Measurements from ENCODE around the gene SLC34A3. TPM values are rescaled to one million over a fixed set of nuclear protein-coding genes. Genes with fewer than 3 reads are reported as not detected.

The SLC34A3 gene
- polyA plus RNA-seq, 4 donors, result 0.21 to 30.3 (median 0.85) TPM

DNA sequence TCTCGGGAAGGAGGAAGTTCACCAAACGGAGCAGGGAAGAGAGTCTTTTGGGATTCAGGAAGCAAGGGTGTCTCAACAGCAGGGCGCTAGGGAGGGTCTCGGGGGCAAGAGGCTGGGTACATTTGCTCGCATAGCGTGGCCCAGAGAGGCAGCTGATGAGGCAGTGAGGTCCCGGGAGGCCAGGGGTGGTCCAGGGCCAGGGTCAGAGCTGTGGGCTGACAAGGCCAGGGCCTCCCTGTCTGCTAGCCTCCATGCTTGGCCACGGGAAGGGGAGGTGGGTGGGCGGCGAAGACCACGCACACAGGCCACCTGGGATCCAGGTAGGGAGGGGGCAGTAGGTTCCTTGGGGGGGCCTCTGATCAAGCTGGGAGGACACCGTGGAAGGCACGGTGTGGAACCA, 19.2 kb upstream of the SLC34A3 start:
- no peak overlapping the region for H3K27ac ChIP-seq (ENCODE audit: low read depth in 1 of 3, low read length in 2 of 3)
- WGBS, 3 donors, result 81 to 89% (median 85%) methylated on average over 12 to 13 of the region's 13 CpGs
- FAIRE-seq (no peak), DNase-seq (no peak)
- H3K9me3 ChIP-seq (ENCODE audit: control insufficient read depth in 2 of 2, insufficient read depth in 1 of 2, low read depth in 1 of 2, low read length in 1 of 2), result no peaks in the 10 kb centered on the region
- no peak overlapping the region for H3K4me3 ChIP-seq (ENCODE audit: low read depth in 1 of 3, low read length in 3 of 3)
- no peaks in the 10 kb centered on the region for H3K27me3 ChIP-seq (ENCODE audit: control insufficient read depth in 3 of 3, insufficient read depth in 3 of 3, low read length in 3 of 3)
- peaks cover under 1 to 2% (median 1%) of the 10 kb centered on the region in 3 donors for H3K4me1 ChIP-seq (ENCODE audit: control insufficient read depth in 3 of 3, insufficient read depth in 2 of 3, low read depth in 1 of 3, low read length in 2 of 3)
- peaks cover 0 to 56% (median 3%) of the 10 kb centered on the region in 3 donors for H3K36me3 ChIP-seq (ENCODE audit: control insufficient read depth in 3 of 3, insufficient read depth in 2 of 3, low read depth in 1 of 3, low read length in 3 of 3)

DNA sequence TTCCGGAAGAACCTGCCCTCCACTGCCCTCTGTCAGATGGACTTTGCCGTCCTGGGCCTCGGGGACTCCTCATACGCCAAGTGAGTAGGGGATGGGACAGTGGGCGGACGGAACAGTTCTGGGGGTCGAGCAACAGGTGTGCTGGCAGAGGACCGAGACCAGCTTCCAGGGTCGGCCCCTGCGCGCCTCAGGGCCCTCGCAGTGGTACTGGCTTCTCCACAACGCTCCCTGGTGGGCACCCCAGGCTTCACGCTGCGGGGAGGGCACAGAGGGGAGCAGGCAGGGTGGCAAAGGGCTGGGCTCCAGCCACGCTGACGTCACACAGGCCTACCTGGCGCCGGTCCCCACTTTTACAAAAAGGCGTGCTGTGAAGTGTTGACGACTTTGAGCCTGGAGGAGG, 18.2 kb upstream of the SLC34A3 start:
- H3K36me3 ChIP-seq (ENCODE audit: control insufficient read depth in 3 of 3, insufficient read depth in 2 of 3, low read depth in 1 of 3, low read length in 3 of 3), result peaks cover 0 to 54% (median 3%) of the 10 kb centered on the region in 3 donors
- no peaks in the 10 kb centered on the region for H3K27me3 ChIP-seq (ENCODE audit: control insufficient read depth in 3 of 3, insufficient read depth in 3 of 3, low read length in 3 of 3)
- 78 to 91% (median 86%) methylated on average over 20 to 21 of the region's 21 CpGs for WGBS, 3 donors
- H3K27ac ChIP-seq (ENCODE audit: low read depth in 1 of 3, low read length in 2 of 3), result no peak overlapping the region
- H3K4me3 ChIP-seq (ENCODE audit: low read depth in 1 of 3, low read length in 3 of 3), result no peak overlapping the region
- FAIRE-seq (no peak), DNase-seq (no peak)
- H3K9me3 ChIP-seq (ENCODE audit: control insufficient read depth in 2 of 2, insufficient read depth in 1 of 2, low read depth in 1 of 2, low read length in 1 of 2), result no peaks in the 10 kb centered on the region
- H3K4me1 ChIP-seq (ENCODE audit: control insufficient read depth in 3 of 3, insufficient read depth in 2 of 3, low read depth in 1 of 3, low read length in 2 of 3), result peaks cover 0 to 8% (median 0%) of the 10 kb centered on the region in 3 donors

DNA sequence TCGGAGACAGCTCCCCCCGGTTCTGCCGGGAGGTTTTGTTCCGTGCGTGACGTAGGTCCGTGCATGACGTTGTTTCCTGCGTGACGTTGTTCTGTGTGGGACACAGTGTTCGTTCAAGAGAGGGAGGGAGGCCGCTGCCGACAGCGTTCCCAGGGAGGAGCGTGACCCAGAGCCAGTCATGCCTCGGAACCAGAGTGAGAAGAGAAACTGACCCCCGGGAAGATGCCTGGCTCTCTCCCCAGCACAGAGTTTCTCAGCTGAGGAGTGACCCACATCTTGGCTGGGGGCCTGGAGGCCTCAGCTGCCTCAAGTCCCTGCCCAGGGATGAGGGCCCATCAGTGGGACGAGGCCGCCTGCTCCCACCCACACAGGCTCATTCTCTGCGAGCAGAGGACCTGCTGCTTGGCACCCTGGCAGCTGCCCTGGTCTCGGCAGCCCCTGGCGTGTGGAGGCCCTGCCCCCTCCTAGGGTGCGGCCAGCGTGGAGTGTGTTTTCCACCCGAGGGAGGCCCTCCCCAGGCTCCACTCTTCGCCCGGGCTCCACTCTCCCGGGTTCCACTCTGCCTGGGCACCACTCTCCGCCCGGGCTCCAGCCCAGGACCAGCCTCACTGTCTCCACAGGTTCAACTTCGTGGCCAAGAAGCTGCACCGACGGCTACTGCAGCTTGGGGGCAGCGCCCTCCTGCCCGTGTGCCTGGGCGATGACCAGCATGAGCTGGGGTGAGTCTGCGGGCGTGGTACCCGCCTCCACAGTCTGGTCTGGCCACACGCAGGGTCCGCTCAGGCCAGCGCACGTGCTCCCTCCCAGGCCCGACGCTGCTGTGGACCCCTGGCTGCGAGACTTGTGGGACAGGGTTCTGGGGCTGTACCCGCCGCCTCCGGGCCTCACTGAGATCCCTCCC, 17.3 kb upstream of the SLC34A3 start:
- H3K27ac ChIP-seq (ENCODE audit: low read depth in 1 of 3, low read length in 2 of 3), result no peak overlapping the region
- 89 to 90% (median 89%) methylated on average over 44 to 49 of the region's 49 CpGs for WGBS, 3 donors
- H3K36me3 ChIP-seq (ENCODE audit: control insufficient read depth in 3 of 3, insufficient read depth in 2 of 3, low read depth in 1 of 3, low read length in 3 of 3), result peaks cover 0 to 57% (median 3%) of the 10 kb centered on the region in 3 donors
- H3K9me3 ChIP-seq (ENCODE audit: control insufficient read depth in 2 of 2, insufficient read depth in 1 of 2, low read depth in 1 of 2, low read length in 1 of 2), result no peaks in the 10 kb centered on the region
- no peaks in the 10 kb centered on the region for H3K27me3 ChIP-seq (ENCODE audit: control insufficient read depth in 3 of 3, insufficient read depth in 3 of 3, low read length in 3 of 3)
- FAIRE-seq (no peak), DNase-seq (no peak)
- H3K4me3 ChIP-seq (ENCODE audit: low read depth in 1 of 3, low read length in 3 of 3), result no peak overlapping the region
- peaks cover 0 to 17% (median 0%) of the 10 kb centered on the region in 3 donors for H3K4me1 ChIP-seq (ENCODE audit: control insufficient read depth in 3 of 3, insufficient read depth in 2 of 3, low read depth in 1 of 3, low read length in 2 of 3)

DNA sequence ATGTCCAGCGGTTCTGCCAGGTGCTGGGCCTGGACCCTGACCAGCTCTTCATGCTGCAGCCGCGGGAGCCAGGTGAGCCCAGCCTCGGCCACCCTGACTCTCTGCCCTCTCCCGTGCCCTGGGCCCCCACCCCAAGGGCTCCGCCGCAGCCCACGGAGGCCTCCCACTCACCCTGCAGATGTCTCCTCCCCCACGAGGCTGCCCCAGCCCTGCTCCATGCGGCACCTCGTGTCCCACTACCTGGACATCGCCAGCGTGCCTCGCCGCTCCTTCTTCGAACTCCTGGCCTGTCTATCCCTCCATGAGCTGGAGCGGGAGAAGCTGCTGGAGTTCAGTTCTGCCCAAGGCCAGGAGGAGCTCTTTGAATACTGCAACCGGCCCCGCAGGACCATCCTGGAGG, 16.1 kb upstream of the SLC34A3 start:
- Histone ChIP-seq H3K4me3 (ENCODE audit: low read depth in 1 of 3, low read length in 3 of 3) (no peak overlapping the region), H3K4me1 (ENCODE audit: control insufficient read depth in 3 of 3, insufficient read depth in 2 of 3, low read depth in 1 of 3, low read length in 2 of 3) (peaks cover 0 to 25% (median 0%) of the 10 kb centered on the region in 3 donors), H3K27me3 (ENCODE audit: control insufficient read depth in 3 of 3, insufficient read depth in 3 of 3, low read length in 3 of 3) (no peaks in the 10 kb centered on the region), H3K27ac (ENCODE audit: low read depth in 1 of 3, low read length in 2 of 3) (no peak overlapping the region), H3K9me3 (ENCODE audit: control insufficient read depth in 2 of 2, insufficient read depth in 1 of 2, low read depth in 1 of 2, low read length in 1 of 2) (no peaks in the 10 kb centered on the region), H3K36me3 (ENCODE audit: control insufficient read depth in 3 of 3, insufficient read depth in 2 of 3, low read depth in 1 of 3, low read length in 3 of 3) (peaks cover 0 to 58% (median 3%) of the 10 kb centered on the region in 3 donors)
- no peak for FAIRE-seq
- 91 to 97% (median 93%) methylated on average over 16 to 19 of the region's 19 CpGs for WGBS, 3 donors
- no peak for DNase-seq

DNA sequence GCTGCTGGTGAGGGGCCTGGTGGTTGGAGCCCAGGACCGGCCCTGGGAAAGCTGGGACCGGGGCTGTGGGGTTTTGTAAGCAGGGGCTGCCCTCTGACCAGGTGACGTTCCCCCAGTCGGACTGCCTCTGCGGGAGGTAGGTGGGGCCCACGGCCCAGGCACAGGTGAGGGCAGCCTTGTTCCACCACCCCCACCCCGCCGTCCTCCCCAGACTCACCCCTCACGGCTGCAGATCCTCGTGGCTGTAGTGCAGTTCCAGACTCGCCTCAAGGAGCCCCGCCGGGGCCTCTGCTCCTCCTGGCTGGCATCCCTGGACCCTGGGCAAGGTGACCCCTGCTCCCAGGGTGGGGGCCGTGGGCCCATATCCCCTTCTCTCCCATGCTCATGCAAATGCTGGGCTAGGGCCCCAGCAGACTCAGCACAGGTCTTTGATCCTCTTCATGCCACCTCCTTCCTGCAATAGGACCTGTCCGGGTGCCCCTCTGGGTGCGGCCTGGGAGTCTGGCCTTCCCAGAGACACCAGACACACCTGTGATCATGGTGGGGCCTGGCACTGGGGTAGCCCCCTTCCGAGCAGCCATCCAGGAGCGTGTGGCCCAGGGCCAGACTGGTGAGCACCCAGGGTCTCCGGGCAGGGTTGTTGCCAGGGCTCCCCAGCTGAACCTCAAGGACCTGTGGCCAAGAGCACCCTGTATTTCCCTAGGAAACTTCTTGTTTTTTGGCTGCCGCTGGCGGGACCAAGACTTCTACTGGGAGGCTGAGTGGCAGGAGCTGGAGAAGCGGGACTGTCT, 15.3 kb upstream of the SLC34A3 start:
- 91 to 95% (median 93%) methylated on average over 20 to 22 of the region's 22 CpGs for WGBS, 3 donors
- Histone ChIP-seq H3K4me3 (ENCODE audit: low read depth in 1 of 3, low read length in 3 of 3) (no peak overlapping the region), H3K9me3 (ENCODE audit: control insufficient read depth in 2 of 2, insufficient read depth in 1 of 2, low read depth in 1 of 2, low read length in 1 of 2) (no peaks in the 10 kb centered on the region), H3K27me3 (ENCODE audit: control insufficient read depth in 3 of 3, insufficient read depth in 3 of 3, low read length in 3 of 3) (no peaks in the 10 kb centered on the region), H3K36me3 (ENCODE audit: control insufficient read depth in 3 of 3, insufficient read depth in 2 of 3, low read depth in 1 of 3, low read length in 3 of 3) (peaks cover 0 to 61% (median 3%) of the 10 kb centered on the region in 3 donors), H3K4me1 (ENCODE audit: control insufficient read depth in 3 of 3, insufficient read depth in 2 of 3, low read depth in 1 of 3, low read length in 2 of 3) (peaks cover 0 to 25% (median 0%) of the 10 kb centered on the region in 3 donors), H3K27ac (ENCODE audit: low read depth in 1 of 3, low read length in 2 of 3) (no peak overlapping the region)
- no peak for FAIRE-seq
- no peak for DNase-seq

DNA sequence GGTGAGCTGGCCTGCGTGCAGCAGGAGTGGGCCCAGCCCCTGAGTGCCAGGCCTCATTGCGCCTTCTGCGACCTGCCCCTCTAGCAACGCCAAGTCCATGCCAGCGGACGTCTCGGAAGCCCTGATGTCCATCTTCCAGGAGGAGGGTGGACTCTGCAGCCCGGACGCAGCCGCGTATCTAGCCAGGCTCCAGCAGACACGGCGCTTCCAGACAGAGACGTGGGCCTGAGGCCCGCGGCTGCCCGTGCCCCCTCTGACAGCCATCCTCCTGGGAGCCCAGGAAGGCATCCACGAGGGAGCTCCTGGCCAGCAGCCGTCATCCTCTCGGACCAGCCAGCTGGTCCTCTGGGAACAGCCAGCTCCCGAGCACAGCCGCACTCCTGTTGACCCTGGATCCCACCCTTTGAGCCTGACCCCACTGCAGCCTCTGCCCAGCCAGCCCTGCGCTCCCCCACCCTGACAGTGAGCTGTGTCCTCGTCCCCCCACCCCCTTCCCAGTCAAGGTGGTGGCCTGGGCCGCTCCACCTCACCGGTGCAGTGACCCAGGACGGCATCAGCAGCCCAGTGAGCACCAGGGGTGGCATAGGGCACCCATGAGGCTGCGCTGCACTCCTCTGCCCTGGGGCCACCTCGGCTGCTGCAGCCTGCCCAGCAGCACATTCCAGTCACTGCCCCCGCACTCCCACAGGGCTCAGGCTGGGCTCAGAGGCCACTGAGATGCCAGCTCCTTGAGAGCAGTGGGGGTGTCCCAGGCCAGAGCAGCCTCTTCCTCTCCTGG, 14.3 kb upstream of the SLC34A3 start:
- no peaks in the 10 kb centered on the region for H3K9me3 ChIP-seq (ENCODE audit: control insufficient read depth in 2 of 2, insufficient read depth in 1 of 2, low read depth in 1 of 2, low read length in 1 of 2)
- H3K27ac ChIP-seq (ENCODE audit: low read depth in 1 of 3, low read length in 2 of 3), result peak overlapping the region in 1 of 3 donors; percentile 57
- no peaks in the 10 kb centered on the region for H3K27me3 ChIP-seq (ENCODE audit: control insufficient read depth in 3 of 3, insufficient read depth in 3 of 3, low read length in 3 of 3)
- no peak overlapping the region for H3K4me3 ChIP-seq (ENCODE audit: low read depth in 1 of 3, low read length in 3 of 3)
- FAIRE-seq (no peak), DNase-seq (no peak)
- WGBS, 3 donors, result 90 to 94% (median 93%) methylated on average over 23 to 30 of the region's 30 CpGs
- H3K4me1 ChIP-seq (ENCODE audit: control insufficient read depth in 3 of 3, insufficient read depth in 2 of 3, low read depth in 1 of 3, low read length in 2 of 3), result peaks cover 0 to 25% (median 0%) of the 10 kb centered on the region in 3 donors
- peaks cover 0 to 61% (median 3%) of the 10 kb centered on the region in 3 donors for H3K36me3 ChIP-seq (ENCODE audit: control insufficient read depth in 3 of 3, insufficient read depth in 2 of 3, low read depth in 1 of 3, low read length in 3 of 3)

DNA sequence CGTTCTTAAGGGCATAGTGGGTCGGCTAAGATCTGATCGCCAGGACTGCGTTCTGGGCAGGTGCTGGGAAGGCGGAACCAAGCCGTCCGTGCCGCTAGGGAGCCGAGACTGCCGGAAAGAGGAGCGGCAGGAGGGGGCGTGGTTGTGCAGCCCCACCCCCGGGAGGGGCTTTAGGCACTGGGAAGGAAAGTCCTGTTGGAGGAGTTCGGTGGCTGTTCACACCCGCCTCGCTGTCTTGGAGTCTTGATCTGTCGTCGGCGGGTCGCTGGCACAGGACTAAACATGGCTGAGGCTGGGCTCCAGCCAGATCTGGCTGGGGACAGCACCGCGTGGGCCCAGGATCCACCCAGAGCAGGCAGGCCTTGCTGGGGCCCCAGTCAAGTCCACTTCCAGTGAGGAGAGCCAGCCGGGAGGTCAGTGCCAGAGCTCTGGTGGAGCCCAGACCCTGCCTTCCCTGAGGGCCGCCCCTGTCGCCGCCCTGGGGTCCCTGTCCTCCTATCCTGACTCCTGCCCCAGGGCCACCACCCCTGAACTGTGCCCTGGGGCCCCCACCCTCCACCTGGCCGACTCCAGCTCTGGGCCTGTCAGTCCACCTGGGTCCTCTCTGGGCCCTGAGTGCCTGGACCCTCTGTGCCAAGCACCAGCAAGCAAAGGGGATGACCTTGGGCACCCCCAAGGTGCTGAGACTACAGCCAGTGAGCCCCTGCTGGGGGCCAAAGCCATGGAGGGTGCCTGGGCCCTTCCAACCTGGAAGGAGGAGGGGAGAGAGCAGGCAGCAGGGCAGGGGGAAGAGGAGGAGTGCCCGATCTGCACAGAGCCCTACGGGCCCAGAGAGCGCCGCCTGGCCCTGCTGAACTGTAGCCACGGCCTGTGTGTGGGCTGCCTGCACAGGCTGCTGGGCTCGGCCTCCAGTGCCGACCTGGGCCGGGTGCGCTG, 13.2 kb upstream of the SLC34A3 start:
- Histone ChIP-seq H3K9me3 (ENCODE audit: control insufficient read depth in 2 of 2, insufficient read depth in 1 of 2, low read depth in 1 of 2, low read length in 1 of 2) (no peaks in the 10 kb centered on the region), H3K4me3 (ENCODE audit: low read depth in 1 of 3, low read length in 3 of 3) (peak overlapping the region; percentile 17 to 65 (median 39)), H3K27ac (ENCODE audit: low read depth in 1 of 3, low read length in 2 of 3) (peak overlapping the region; percentile 57 to 95 (median 86)), H3K27me3 (ENCODE audit: control insufficient read depth in 3 of 3, insufficient read depth in 3 of 3, low read length in 3 of 3) (no peaks in the 10 kb centered on the region), H3K36me3 (ENCODE audit: control insufficient read depth in 3 of 3, insufficient read depth in 2 of 3, low read depth in 1 of 3, low read length in 3 of 3) (peaks cover 0 to 57% (median 3%) of the 10 kb centered on the region in 3 donors), H3K4me1 (ENCODE audit: control insufficient read depth in 3 of 3, insufficient read depth in 2 of 3, low read depth in 1 of 3, low read length in 2 of 3) (peaks cover 0 to 25% (median 0%) of the 10 kb centered on the region in 3 donors)
- WGBS, 3 donors, result 22 to 53% (median 36%) methylated on average over 33 to 36 of the region's 36 CpGs
- DNase-seq (peak; percentile 91 to 92), FAIRE-seq (no peak)
